ENCODE data around the gene UBE3B.

DNA sequence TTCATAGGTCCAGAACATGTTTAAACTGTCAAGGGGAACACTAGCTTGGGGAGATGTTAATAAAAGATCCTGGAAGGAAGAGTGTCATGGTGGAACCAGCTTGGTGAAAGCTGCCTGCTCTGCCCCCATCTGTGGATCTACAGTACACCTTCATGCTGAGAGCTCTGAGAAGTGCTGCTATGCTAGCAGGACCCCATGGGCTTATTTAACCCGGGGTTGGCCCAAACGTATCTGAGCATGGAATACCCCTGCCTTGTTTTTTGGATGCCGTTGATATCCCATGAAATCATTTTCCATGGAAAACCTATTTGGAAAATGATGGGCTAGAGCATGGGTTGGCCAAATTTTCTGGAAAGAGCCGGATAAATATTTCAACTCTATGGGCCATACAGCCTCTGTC, 14.2 kb downstream of the UBE3B start:
- TF ChIP-seq PATZ1 (CRISPR knock-in tag; IDR thresholded peaks at IDR 0.05; ENCODE audit: borderline replicate concordance), result no peak
- no peak for TF ChIP-seq ZNF8 (CRISPR knock-in tag; IDR thresholded peaks at IDR 0.05)
- TF ChIP-seq GLIS3 (CRISPR knock-in tag; IDR thresholded peaks at IDR 0.05), result no peak
- no peak for TF ChIP-seq OSR1 (CRISPR knock-in tag; IDR thresholded peaks at IDR 0.05)
- TF ChIP-seq, protein P1, sequence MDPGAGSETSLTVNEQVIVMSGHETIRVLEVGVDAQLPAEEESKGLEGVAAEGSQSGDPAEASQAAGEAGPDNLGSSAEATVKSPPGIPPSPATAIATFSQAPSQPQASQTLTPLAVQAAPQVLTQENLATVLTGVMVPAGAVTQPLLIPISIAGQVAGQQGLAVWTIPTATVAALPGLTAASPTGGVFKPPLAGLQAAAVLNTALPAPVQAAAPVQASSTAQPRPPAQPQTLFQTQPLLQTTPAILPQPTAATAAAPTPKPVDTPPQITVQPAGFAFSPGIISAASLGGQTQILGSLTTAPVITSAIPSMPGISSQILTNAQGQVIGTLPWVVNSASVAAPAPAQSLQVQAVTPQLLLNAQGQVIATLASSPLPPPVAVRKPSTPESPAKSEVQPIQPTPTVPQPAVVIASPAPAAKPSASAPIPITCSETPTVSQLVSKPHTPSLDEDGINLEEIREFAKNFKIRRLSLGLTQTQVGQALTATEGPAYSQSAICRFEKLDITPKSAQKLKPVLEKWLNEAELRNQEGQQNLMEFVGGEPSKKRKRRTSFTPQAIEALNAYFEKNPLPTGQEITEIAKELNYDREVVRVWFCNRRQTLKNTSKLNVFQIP (CRISPR knock-in tag; IDR thresholded peaks at IDR 0.05; ENCODE audit: borderline replicate concordance, low read depth), result no peak
- TF ChIP-seq ZC3H10 (CRISPR knock-in tag; IDR thresholded peaks at IDR 0.05), result no peak
- no peak for TF ChIP-seq RARB (CRISPR knock-in tag; IDR thresholded peaks at IDR 0.05)
- TF ChIP-seq ESRRG (CRISPR knock-in tag; IDR thresholded peaks at IDR 0.05), result no peak
- TF ChIP-seq, protein P2, sequence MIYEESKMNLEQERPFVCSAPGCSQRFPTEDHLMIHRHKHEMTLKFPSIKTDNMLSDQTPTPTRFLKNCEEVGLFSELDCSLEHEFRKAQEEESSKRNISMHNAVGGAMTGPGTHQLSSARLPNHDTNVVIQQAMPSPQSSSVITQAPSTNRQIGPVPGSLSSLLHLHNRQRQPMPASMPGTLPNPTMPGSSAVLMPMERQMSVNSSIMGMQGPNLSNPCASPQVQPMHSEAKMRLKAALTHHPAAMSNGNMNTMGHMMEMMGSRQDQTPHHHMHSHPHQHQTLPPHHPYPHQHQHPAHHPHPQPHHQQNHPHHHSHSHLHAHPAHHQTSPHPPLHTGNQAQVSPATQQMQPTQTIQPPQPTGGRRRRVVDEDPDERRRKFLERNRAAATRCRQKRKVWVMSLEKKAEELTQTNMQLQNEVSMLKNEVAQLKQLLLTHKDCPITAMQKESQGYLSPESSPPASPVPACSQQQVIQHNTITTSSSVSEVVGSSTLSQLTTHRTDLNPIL (CRISPR knock-in tag; IDR thresholded peaks at IDR 0.05; ENCODE audit: low read depth), result no peak
- TF ChIP-seq TOX (CRISPR knock-in tag; IDR thresholded peaks at IDR 0.05; ENCODE audit: borderline replicate concordance), result no peak

All from SK-N-SH treated with all-trans-retinoic acid at 6 μM for 48 hours (cell line).